MM.1S (cell line): Measurements from ENCODE around the gene GNPTAB.

ENCODE experiments used
- CTCF ChIP-seq: fragments of 300-600 bp; sonication (generic); IDR thresholded peaks from 2 replicates; pipeline ENCODE4 v1.5.1; 2016; ENCODE audit warnings: antibody characterized with exemption, low read length, mixed read lengths
- EZH2 ChIP-seq: fragments of 300-600 bp; sonication (generic); optimal IDR thresholded peaks from 2 replicates; pipeline ENCODE3; 2017; ENCODE audit warnings: low read depth, mild to moderate bottlenecking, antibody characterized with exemption, low read length, mixed read lengths
- EZH2phosphoT487 ChIP-seq: fragments of 300-600 bp; sonication (generic); IDR thresholded peaks from 2 replicates; pipeline ENCODE4 v1.6.1; 2018; ENCODE audit warnings: antibody characterized with exemption, low read length

- TF ChIP-seq EZH2 (no peak), CTCF (no peak), EZH2phosphoT487 (no peak)
Observed at GRCh38 chr12:101740566-101740965, 90.2 kb downstream of the GNPTAB start.
